GM18505 (cell line): ENCODE measurements around the gene NEU2.

Experiments
- ATAC-seq: cut with Tn5 transposase; IDR thresholded peaks from one replicate; pipeline ENCODE4 v1.9.1; 2021; ENCODE audit not compliant: unreplicated experiment
- POLR2A ChIP-seq: IDR thresholded peaks from 4 replicates; pipeline ENCODE4 v1.6.1; 2011; ENCODE audit warnings: borderline replicate concordance; ENCODE audit not compliant: insufficient read depth, insufficient read length; ENCODE audit errors: extremely low read depth

The NEU2 gene

GRCh38 chr2:233002829-233003657 is 29.4 kb upstream of the NEU2 start:
- no peak for ATAC-seq
- no peak for TF ChIP-seq POLR2A

- no peak for TF ChIP-seq POLR2A
- no peak for ATAC-seq
Measured at GRCh38 chr2:233003658-233004555, 28.6 kb upstream of the NEU2 start.

- no peak for TF ChIP-seq POLR2A
- ATAC-seq, result no peak
Measured at GRCh38 chr2:233005096-233005495, 27.4 kb upstream of the NEU2 start.

GRCh38 chr2:233006648-233007047 is 25.8 kb upstream of the NEU2 start:
- ATAC-seq, result no peak

GRCh38 chr2:233007270-233007669 is 25.2 kb upstream of the NEU2 start:
- no peak for ATAC-seq
- no peak for TF ChIP-seq POLR2A

More at GRCh38 chr2:233006648-233007047, 25.8 kb upstream of the NEU2 start:
- TF ChIP-seq POLR2A, result no peak

- no peak for ATAC-seq
- no peak for TF ChIP-seq POLR2A
Measured at GRCh38 chr2:233007739-233008138, 24.7 kb upstream of the NEU2 start.

GRCh38 chr2:233009661-233010060 is 22.8 kb upstream of the NEU2 start:
- no peak for TF ChIP-seq POLR2A
- ATAC-seq, result no peak

GRCh38 chr2:233010569-233011267 is 21.8 kb upstream of the NEU2 start:
- ATAC-seq, result no peak
- TF ChIP-seq POLR2A, result no peak

GRCh38 chr2:233011268-233011650 is 21.2 kb upstream of the NEU2 start:
- no peak for TF ChIP-seq POLR2A
- ATAC-seq, result no peak

GRCh38 chr2:233011702-233012131 is 20.8 kb upstream of the NEU2 start:
- TF ChIP-seq POLR2A, result no peak
- no peak for ATAC-seq

- TF ChIP-seq POLR2A, result no peak
- ATAC-seq, result no peak
Measured at GRCh38 chr2:233012301-233012971, 20.0 kb upstream of the NEU2 start.

- no peak for TF ChIP-seq POLR2A
- ATAC-seq, result no peak
Measured at GRCh38 chr2:233013027-233013461, 19.4 kb upstream of the NEU2 start, which contains the start of gene NGEF. NGEF (minus strand) TSS chr2:233013256; CDS start chr2:232974890, 38,366 bp downstream.
